DND-41 (cell line): ENCODE measurements around the gene CHAD.
"Not testable (repeated sequence)": the region's sequence is repeated elsewhere in the genome, so short reads cannot be mapped to it uniquely, and the experiment has no call there.

ENCODE experiments used
- ATAC-seq: fragments of 200-7000 bp; cut with Tn5 transposase; 3 replicates; pipeline ENCODE4 v1.9.1; 2021; ENCODE audit warnings: low read depth; ENCODE audit not compliant: insufficient read depth
- DNase-seq: peaks from one replicate; pipeline ENCODE4 v3.0.0-alpha.2; 2020
- H2AFZ ChIP-seq: 2 replicates; pipeline ENCODE4 v1.6.0; 2012; ENCODE audit warnings: low read depth, low read length
- H3K27ac ChIP-seq: 2 replicates; pipeline ENCODE4 v1.5.1; 2012; ENCODE audit warnings: low read length, inconsistent platforms
- H3K27me3 ChIP-seq: fragments of 200-600 bp; sonication (generic); 2 replicates; pipeline ENCODE4 v1.6.0; 2012; ENCODE audit warnings: low read length, mild to moderate bottlenecking, inconsistent platforms; ENCODE audit not compliant: insufficient read depth, poor library complexity
- H3K36me3 ChIP-seq: 2 replicates; pipeline ENCODE4 v1.5.1; 2012; ENCODE audit warnings: low read length, inconsistent platforms; ENCODE audit not compliant: insufficient read depth
- H3K4me1 ChIP-seq: 2 replicates; pipeline ENCODE4 v1.5.1; 2012; ENCODE audit warnings: mild to moderate bottlenecking, low read length; ENCODE audit not compliant: insufficient read depth
- H3K4me2 ChIP-seq: 2 replicates; pipeline ENCODE4 v1.6.0; 2012; ENCODE audit warnings: mild to moderate bottlenecking, moderate library complexity, low read length, inconsistent platforms; ENCODE audit not compliant: insufficient read depth
- H3K4me3 ChIP-seq, 2 experiments: fragments of 200-600 bp in 1 of 2; shearing (Covaris generic) in 1 of 2; 2 replicates each; pipeline ENCODE4 v1.5.1; 2012 to 2016; ENCODE audit warnings: inconsistent platforms in 2 of 2, low read length in 2 of 2, mild to moderate bottlenecking in 2 of 2, low read depth in 1 of 2, moderate library complexity in 1 of 2
- H3K79me2 ChIP-seq: 2 replicates; pipeline ENCODE4 v1.6.0; 2012; ENCODE audit warnings: low read length, inconsistent platforms; ENCODE audit not compliant: insufficient read depth
- H3K9ac ChIP-seq: 2 replicates; pipeline ENCODE4 v1.6.0; 2012; ENCODE audit warnings: low read depth, mild to moderate bottlenecking, inconsistent platforms, low read length, moderate library complexity
- H3K9me3 ChIP-seq: 2 replicates; pipeline ENCODE4 v1.5.1; 2012; ENCODE audit warnings: low read length, moderate library complexity, mild to moderate bottlenecking, inconsistent platforms; ENCODE audit not compliant: insufficient read depth, severe bottlenecking
- H4K20me1 ChIP-seq: 2 replicates; pipeline ENCODE4 v1.6.0; 2012; ENCODE audit warnings: low read length; ENCODE audit not compliant: insufficient read depth
- CTCF ChIP-seq: IDR thresholded peaks from 2 replicates; pipeline ENCODE4 v1.5.1; 2012; ENCODE audit warnings: borderline replicate concordance, low read length, moderate library complexity, mild to moderate bottlenecking; ENCODE audit not compliant: poor library complexity, severe bottlenecking; ENCODE audit errors: extremely low read depth
- EZH2 ChIP-seq: IDR thresholded peaks from 3 replicates; pipeline ENCODE4 v1.6.1; 2012; ENCODE audit warnings: borderline replicate concordance, low read depth, mild to moderate bottlenecking, moderate library complexity, low read length, inconsistent platforms; ENCODE audit not compliant: severe bottlenecking

The CHAD gene

GRCh38 chr17:50474523-50474922, 5.8 kb upstream of the CHAD start:
- no peak for DNase-seq
- H3K9me3 ChIP-seq: no peaks in the 10 kb centered on the region
- no peak overlapping the region for H3K27ac ChIP-seq
- no peak overlapping the region for H2AFZ ChIP-seq
- H3K36me3 ChIP-seq: peaks cover 11% of the 10 kb centered on the region
- no peaks in the 10 kb centered on the region for H3K27me3 ChIP-seq
- no peak for ATAC-seq
- no peak overlapping the region for H3K4me3 ChIP-seq
- peaks cover 16% of the 10 kb centered on the region for H3K79me2 ChIP-seq
- H3K9ac ChIP-seq: no peak overlapping the region
- no peak overlapping the region for H3K4me2 ChIP-seq
- H4K20me1 ChIP-seq: no peaks in the 10 kb centered on the region
- TF ChIP-seq EZH2 (no peak), CTCF (no peak)
- H3K4me1 ChIP-seq: peaks cover 16% of the 10 kb centered on the region

GRCh38 chr17:50473901-50474300, 5.2 kb upstream of the CHAD start:
- no peak for ATAC-seq
- H2AFZ ChIP-seq: no peak overlapping the region
- H3K4me2 ChIP-seq: no peak overlapping the region

GRCh38 chr17:50472761-50473161, 4.1 kb upstream of the CHAD start:
- peaks cover 11% of the 10 kb centered on the region for H3K36me3 ChIP-seq

More at GRCh38 chr17:50473901-50474300, 5.2 kb upstream of the CHAD start:
- H3K27ac ChIP-seq: no peak overlapping the region
- peaks cover 10% of the 10 kb centered on the region for H3K79me2 ChIP-seq
- no peaks in the 10 kb centered on the region for H4K20me1 ChIP-seq
- no peak for TF ChIP-seq CTCF
- no peak for TF ChIP-seq EZH2
- no peak overlapping the region for H3K4me3 ChIP-seq
- peaks cover 11% of the 10 kb centered on the region for H3K36me3 ChIP-seq
- DNase-seq: no peak
- peaks cover 12% of the 10 kb centered on the region for H3K4me1 ChIP-seq
- no peaks in the 10 kb centered on the region for H3K27me3 ChIP-seq
- H3K9me3 ChIP-seq: no peaks in the 10 kb centered on the region
- H3K9ac ChIP-seq: no peak overlapping the region

GRCh38 chr17:50472286-50472685, 3.6 kb upstream of the CHAD start:
- H3K4me3 ChIP-seq: no peak overlapping the region
- H4K20me1 ChIP-seq: no peaks in the 10 kb centered on the region
- ATAC-seq (no peak), DNase-seq (no peak)
- no peak for TF ChIP-seq CTCF
- TF ChIP-seq EZH2: no peak
- H3K79me2 ChIP-seq: no peaks in the 10 kb centered on the region
- H3K27me3 ChIP-seq: no peaks in the 10 kb centered on the region
- H3K9me3 ChIP-seq: no peaks in the 10 kb centered on the region
- no peak overlapping the region for H3K4me2 ChIP-seq
- H3K27ac ChIP-seq: no peak overlapping the region
- peaks cover under 1% of the 10 kb centered on the region; the same call in 1 of the 2 replicates for H3K4me1 ChIP-seq
- H3K9ac ChIP-seq: no peak overlapping the region
- H3K36me3 ChIP-seq: peaks cover 11% of the 10 kb centered on the region
- no peak overlapping the region for H2AFZ ChIP-seq

More at GRCh38 chr17:50472761-50473161, 4.1 kb upstream of the CHAD start:
- H3K4me1 ChIP-seq, H2AFZ ChIP-seq, H3K9me3 ChIP-seq, DNase-seq, H3K9ac ChIP-seq, H3K27me3 ChIP-seq, ATAC-seq, H3K79me2 ChIP-seq, H3K27ac ChIP-seq, H3K4me2 ChIP-seq, H3K4me3 ChIP-seq, H4K20me1 ChIP-seq: not testable (repeated sequence)
